Midbrain (tissue), 1 donor: ENCODE data around the gene PLPP2.

Experiments used
- DNase-seq: peaks from one replicate; lab custom pipeline; 2025; lab: John Stamatoyannopoulos, UW

Gene PLPP2

DNA sequence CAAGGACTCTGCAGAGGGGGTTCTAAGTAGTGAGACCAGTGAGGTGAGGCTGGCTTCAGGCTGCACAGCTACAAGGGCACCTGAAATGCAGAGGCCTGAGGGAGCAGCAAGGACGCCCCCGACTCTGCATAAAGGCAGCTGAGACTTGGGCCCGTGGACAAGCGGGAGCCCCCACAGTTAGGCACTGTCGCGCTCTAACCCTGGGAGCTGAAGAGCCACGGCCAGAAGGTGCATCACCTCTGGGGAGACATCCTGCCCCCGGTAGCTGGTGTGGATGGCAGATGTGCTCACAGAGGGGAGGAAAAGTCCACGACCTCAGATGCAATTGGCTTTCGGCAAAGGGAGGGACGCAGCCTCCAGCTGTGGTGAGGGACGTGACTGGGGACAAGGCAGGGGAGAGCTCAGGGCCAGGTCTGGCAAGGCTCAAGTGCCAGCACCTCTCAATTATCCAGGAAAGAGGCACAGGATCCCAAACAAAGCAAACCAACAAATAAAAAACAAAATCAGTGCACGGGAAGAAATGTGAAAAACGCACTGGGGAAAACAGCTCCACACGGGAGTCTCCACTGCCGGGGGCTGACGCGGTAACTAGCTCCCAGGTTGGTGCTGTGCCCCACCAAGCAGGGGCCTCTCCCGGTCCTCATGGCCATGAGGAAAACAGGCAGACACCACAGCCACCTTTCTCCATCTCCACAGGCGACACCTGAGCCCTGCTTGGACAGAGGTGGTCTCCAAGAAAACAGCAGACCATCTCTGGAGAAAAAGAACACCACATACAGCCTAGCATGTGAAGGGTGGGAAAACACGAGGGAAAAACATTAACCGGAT lies 23.0 kb upstream of the PLPP2 start:
- DNase-seq: no peak

DNA sequence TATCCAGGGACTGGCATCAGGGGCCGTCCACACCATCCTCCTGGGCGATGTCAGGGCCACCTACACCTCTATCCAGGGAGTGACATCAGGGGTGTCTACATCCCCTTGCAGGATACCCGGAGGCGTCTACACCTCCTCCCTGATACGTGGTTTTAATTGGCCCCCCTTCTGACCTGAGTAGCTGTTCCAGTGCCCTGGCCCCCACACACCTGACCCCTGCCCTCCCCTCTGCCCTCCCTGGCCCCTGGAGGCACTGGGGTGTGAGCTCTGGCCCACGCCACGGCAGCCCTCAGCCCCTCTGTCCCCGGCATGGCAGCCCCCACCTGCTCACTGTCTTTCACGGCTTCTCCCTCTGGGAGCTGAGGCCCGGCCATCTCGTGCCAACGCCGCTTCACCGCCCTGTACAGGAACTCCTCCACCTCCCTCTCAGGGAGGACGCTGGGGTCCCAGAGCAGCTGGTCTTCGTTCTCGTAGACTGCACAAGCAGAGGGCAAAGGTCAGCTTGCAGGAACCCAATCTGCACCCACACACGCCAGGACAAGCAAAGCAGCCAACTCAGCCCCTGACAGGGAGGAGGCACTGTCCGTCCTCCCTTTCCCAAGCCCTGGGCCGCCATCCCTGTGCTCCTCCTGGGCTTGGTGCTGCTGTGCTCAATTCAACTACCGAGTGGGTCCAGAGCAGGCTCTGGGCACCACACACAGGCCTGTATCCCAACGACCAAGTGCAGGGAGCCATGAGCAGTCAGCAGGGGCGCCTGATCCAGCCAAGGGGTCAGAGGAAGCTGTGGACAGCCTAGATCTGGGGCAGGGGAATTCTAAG lies 22.2 kb upstream of the PLPP2 start:
- no peak for DNase-seq

DNA sequence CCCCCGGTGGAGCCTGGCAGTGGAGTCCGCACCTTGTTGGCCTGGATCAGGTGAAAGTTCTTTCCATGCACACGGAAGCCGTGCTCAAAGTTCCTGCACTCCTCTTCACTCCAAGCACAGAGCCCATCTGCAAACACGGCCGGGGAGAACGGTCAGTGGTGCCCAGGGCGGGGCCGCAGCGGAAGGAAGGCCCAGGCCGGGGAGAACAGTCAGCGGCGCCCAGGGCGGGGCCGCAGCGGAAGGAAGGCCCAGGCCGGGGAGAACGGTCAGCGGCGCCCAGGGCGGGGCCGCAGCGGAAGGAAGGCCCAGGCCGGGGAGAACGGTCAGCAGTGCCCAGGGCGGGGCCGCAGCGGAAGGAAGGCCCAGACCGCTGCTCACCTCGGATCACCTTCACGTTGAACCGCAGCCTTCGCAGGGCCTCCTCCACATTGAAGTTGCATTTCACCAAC lies 20.6 kb upstream of the PLPP2 start:
- no peak for DNase-seq

DNA sequence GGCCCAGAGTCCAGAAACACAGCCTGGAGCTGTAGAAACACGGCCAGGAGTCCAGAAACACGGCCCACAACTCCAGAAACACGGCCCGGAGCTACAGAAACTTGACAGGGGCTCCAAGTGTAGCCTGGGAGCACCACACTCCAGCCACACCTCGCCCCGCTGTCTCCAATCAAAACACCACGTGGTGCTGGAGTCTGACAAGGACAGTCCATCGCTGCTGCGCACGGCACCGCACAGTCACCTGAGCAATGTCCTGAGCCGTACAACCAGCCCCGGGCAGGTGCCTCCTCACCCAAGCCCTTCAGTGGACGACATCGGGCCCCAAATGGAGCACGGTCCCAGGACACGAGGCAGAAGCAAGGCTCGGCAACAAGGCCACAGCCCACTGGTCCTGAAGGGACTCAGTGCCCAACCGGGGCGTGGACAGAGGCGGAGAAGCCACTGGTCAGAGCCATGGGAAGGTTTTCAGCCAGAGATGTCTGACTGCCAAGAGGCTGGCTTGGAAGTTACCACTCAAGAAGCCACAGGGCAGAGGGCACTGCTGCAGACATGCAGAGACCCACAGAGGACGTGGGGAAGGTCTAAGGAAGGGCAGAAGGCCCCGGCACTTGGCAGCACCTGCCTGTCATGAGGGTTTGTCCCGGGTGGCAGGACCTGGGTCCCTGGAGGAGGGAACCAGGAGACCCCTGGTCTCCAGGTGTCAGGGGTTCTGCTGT lies 19.7 kb upstream of the PLPP2 start:
- DNase-seq: no peak

- no peak for DNase-seq
These were observed 19.0 kb upstream of the PLPP2 start for GRCh38 chr19:310141-310651.

DNA sequence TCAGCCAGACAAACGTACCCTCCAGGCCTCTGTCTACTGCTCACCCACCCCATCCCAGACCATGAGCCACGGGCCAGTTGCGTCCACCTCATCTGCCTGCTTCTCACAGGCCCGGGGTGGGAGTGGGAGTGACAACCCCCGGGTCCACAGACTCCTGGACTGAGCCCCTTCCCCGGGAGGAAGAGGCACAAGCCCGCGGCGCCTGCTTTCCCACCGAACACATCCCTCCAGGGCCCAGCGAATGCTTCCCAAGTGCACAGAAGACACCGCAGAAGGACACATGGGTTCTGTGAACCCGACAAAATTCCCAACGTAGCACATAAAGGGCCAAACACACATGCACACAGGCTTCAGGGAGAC lies 18.0 kb upstream of the PLPP2 start:
- DNase-seq: no peak

- no peak for DNase-seq
These were observed 17.4 kb upstream of the PLPP2 start for GRCh38 chr19:308471-309205.

GRCh38 chr19:307793-308420 lies 16.7 kb upstream of the PLPP2 start:
- no peak for DNase-seq

- no peak for DNase-seq
These were observed 15.9 kb upstream of the PLPP2 start for GRCh38 chr19:307111-307531.

GRCh38 chr19:306151-306900 lies 15.1 kb upstream of the PLPP2 start:
- no peak for DNase-seq

DNA sequence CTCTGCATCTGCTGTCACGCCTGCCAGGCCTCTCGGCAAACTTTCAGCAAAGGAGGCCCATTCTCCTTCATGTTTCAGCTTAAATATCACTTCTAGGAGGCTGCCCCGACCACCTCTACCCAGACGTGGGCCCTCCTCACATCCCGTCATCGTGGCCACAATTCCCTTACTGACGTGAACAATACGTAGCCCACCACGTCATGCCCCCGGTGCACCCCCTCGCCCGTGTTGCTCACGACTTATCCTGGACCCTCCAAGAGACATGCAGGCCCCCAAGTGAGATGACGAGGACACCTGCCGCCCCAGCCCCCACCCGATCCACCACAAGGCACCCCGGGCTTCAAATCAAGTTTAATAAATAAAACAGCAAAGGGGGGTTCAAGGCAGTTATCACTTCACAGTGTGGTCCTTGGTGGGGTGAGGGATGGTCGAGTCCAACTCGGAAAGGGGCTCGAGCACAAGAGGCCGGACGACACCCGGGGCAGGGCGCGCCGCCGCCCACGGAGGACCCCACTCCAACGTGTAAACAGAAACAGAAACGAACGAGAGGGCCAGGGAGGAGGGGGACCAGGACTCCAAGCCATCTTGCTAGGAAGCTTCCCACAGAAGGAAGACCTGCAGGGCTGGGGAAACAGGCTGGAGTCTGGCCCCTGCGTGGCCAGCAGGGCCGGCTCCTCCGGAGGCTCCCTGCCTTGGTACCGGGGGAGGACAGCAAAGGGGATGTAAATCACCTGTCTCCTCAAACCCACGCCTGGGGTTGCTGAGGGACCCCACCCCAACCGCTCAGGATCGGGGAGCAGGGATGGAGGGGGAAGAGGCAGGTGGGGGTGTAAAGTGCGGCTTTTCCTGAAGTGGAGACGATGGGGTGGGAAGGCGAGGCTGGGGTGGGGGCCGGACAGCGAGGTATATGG lies 14.3 kb upstream of the PLPP2 start:
- DNase-seq: no peak

DNA sequence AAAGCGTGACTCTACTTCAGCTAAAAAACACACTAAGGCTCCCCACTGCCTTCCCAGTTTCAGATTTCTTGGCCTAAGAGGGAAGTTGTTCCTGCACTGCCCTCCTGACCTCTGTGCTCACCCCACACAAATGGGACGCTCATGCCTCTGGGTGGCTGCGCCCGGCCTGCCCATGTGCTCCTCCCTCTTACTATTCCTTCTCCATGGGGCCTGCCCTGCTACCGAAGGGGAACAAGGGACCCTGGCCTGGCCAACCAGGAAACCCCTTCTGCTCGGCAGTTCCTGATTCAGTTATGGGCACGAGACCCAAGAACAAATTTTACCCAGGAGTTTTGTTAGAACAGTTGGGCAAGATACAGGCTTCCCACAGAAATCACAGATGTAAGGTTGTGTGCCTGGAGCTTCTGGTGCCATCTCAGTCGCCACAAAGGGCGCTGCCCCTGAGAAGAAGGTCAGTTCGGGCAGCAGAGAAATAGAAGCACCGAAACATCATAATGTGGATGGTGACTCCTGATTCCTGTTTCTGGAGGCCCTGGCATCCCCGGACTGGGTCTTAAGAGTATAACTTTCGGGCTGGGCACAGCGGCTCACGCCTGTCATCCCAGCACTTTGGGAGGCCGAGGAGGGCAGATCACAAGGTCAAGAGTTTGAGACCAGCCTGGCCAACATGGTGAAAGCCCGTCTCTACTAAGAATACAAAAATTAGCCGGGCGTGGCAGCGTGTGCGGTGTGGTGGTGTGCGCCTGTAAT lies 5.4 kb upstream of the PLPP2 start:
- no peak for DNase-seq

GRCh38 chr19:295687-296370 lies 4.6 kb upstream of the PLPP2 start:
- DNase-seq: no peak

- DNase-seq: peak; percentile 39
These were observed 3.9 kb upstream of the PLPP2 start for GRCh38 chr19:294946-295686.

DNA sequence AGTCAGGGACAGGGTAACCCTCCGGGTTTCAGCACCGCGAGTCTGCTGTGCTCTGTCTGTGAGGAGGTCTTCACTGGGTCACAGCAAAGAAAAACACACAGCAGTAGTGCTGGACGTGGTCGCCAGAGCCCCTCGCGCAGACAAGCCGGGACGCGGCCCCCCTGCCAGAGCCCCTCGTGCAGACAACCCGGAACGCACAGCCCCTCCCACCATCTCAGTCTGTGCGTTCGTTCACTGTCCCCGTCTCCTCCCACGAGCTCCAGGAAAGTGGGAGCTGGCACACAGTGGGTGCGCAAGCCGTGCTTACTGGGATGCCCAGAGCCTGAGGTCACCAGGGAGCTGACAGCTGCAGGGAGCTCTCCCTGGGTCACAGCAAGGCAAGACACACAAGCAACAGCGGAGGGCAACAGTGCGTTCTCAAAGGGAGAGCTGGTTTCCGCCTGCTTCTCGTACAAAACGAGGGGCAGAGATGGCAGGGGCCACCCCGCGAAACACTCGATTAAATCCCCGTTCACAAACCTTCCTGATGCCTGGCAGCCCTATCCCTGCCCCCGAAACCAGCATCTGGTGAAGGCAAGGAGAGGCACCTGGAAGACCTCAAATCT lies 3.2 kb upstream of the PLPP2 start:
- DNase-seq: peak; percentile 5

DNA sequence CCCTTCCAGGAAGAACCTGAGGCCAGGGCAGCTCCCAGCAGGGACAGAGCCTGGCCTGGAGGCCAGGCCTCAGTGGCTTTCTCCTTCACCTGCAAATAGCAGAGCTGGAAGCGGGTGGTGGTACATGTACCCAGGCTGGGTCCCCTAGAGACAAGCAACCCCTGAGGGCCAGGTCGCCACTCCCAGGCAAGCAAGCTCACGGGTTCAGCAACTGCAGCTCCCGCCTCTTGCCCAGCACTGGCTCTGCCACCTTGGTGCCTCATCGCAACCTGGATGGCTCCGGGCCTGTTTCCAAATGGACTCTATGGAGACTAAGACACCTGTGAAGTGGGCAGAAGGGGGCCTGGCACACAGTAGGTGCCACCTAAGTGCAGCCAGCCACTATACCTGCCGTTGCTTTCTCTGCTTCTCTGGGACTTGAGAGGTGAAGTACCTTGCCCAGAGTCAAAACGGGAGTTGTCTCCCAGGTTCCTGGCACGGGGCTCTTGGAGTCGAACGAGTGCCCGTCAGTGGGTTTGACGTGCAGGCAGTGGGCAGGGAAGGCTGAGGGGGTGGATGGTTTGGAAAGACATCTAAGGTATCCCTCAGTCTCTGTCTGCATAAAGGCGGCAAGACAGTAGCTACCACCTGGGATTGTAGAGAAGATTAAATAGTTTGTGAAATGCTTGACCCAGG lies 2.4 kb upstream of the PLPP2 start:
- no peak for DNase-seq
